ENCODE measurements around the gene HIGD1B.
"Not testable (repeated sequence)": the region's sequence is repeated elsewhere in the genome, so short reads cannot be mapped to it uniquely, and the experiment has no call there.

HIGD1B gene

GRCh38 chr17:44847586-44847985 lies at the start of gene HIGD1B:
Gene HIGD1B, plus strand, starts transcription at chr17:44847883. Its CDS starts 270 bp downstream, at chr17:44848153.
- no peak for DNase-seq

GRCh38 chr17:44798356-44798755 lies 49.3 kb upstream of the HIGD1B start:
- no peak for DNase-seq

GRCh38 chr17:44801880-44802279 lies 45.8 kb upstream of the HIGD1B start:
- DNase-seq: no peak

GRCh38 chr17:44804302-44805089 lies 43.2 kb upstream of the HIGD1B start:
- no peak for DNase-seq

GRCh38 chr17:44807093-44807816 lies 40.4 kb upstream of the HIGD1B start:
- DNase-seq: no peak

- DNase-seq: no peak
These were observed 39.9 kb upstream of the HIGD1B start for GRCh38 chr17:44807817-44808155.

GRCh38 chr17:44808156-44808555 lies 39.5 kb upstream of the HIGD1B start:
- no peak for DNase-seq

GRCh38 chr17:44808656-44809388 lies 38.9 kb upstream of the HIGD1B start:
- not testable (repeated sequence) for DNase-seq

- no peak for DNase-seq
These were observed 35.4 kb upstream of the HIGD1B start for GRCh38 chr17:44812263-44812662.

- not testable (repeated sequence) for DNase-seq
These were observed 29.2 kb upstream of the HIGD1B start for GRCh38 chr17:44818508-44818907.

- DNase-seq: peak; percentile 79
These were observed 27.0 kb upstream of the HIGD1B start for GRCh38 chr17:44820631-44821212.

GRCh38 chr17:44825236-44825635 lies 22.4 kb upstream of the HIGD1B start:
- DNase-seq: not testable (repeated sequence)

GRCh38 chr17:44826123-44826790 lies 21.4 kb upstream of the HIGD1B start:
- no peak for DNase-seq

- DNase-seq: no peak
These were observed 19.8 kb upstream of the HIGD1B start for GRCh38 chr17:44827863-44828262.

- DNase-seq: no peak
These were observed 18.7 kb upstream of the HIGD1B start for GRCh38 chr17:44828919-44829522.

- no peak for DNase-seq
These were observed 17.9 kb upstream of the HIGD1B start, which contains the start of gene GJC1 for GRCh38 chr17:44829523-44830358. Gene GJC1, minus strand, starts transcription at chr17:44830287. Its CDS starts 24,470 bp downstream, at chr17:44805817.

GRCh38 chr17:44830359-44831288 lies 17.1 kb upstream of the HIGD1B start:
- DNase-seq: no peak

GRCh38 chr17:44831371-44831770 lies 16.3 kb upstream of the HIGD1B start:
- DNase-seq: no peak

- DNase-seq: no peak
These were observed 14.9 kb upstream of the HIGD1B start for GRCh38 chr17:44832805-44833204.

- no peak for DNase-seq
These were observed 10.5 kb upstream of the HIGD1B start for GRCh38 chr17:44837196-44837595.

All from amniotic stem cell (primary cell).